Measurements from ENCODE around the gene PPP2R2B. TPM values are rescaled to one million over a fixed set of nuclear protein-coding genes. Genes with fewer than 3 reads are reported as not detected.

Gene PPP2R2B
- total and polyA plus RNA-seq, 3 donors from 2014 or later: 9.8 to 36.6 (median 32.0) TPM

DNA sequence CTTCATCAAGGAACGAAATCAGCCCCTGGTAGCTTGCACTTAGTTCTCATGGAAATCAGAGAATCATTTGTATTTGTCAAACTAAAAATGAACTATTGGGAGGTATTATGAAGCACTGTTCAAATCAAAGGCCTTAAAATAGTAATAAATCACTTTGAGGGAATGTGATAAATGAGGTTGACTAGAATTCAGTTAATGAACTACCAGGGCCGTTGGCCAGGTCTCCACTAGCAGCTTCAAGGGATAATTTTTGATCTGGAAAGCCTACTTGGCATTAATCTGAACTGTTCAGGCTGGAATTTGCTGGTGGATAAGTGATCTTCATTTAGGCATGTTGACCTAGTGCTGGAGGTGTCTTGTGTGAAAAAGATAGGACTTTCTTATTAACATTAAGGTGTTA is 286.2 kb downstream of the PPP2R2B start:
- H3K9me3 ChIP-seq: no peaks in the 10 kb centered on the region
- WGBS, 2 donors: 63 to 71% methylated on average over 2 of the region's 2 CpGs
- H3K27ac ChIP-seq: no peak overlapping the region
- TF ChIP-seq, protein P1, sequence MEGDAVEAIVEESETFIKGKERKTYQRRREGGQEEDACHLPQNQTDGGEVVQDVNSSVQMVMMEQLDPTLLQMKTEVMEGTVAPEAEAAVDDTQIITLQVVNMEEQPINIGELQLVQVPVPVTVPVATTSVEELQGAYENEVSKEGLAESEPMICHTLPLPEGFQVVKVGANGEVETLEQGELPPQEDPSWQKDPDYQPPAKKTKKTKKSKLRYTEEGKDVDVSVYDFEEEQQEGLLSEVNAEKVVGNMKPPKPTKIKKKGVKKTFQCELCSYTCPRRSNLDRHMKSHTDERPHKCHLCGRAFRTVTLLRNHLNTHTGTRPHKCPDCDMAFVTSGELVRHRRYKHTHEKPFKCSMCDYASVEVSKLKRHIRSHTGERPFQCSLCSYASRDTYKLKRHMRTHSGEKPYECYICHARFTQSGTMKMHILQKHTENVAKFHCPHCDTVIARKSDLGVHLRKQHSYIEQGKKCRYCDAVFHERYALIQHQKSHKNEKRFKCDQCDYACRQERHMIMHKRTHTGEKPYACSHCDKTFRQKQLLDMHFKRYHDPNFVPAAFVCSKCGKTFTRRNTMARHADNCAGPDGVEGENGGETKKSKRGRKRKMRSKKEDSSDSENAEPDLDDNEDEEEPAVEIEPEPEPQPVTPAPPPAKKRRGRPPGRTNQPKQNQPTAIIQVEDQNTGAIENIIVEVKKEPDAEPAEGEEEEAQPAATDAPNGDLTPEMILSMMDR (IDR thresholded peaks at IDR 0.05): no peak
- no peak for TF ChIP-seq POLR2A (IDR thresholded peaks at IDR 0.05)
- H3K4me1 ChIP-seq: no peaks in the 10 kb centered on the region
- no peak overlapping the region for H3K4me3 ChIP-seq
- DNase-seq: no peak
- H3K36me3 ChIP-seq (ENCODE audit: low read depth, missing control alignments): no peaks in the 10 kb centered on the region
- intact Hi-C loops (cut with DNase I; ENCODE audit: low total_unique reads): no loop called here
- H3K27me3 ChIP-seq: no peaks in the 10 kb centered on the region

DNA sequence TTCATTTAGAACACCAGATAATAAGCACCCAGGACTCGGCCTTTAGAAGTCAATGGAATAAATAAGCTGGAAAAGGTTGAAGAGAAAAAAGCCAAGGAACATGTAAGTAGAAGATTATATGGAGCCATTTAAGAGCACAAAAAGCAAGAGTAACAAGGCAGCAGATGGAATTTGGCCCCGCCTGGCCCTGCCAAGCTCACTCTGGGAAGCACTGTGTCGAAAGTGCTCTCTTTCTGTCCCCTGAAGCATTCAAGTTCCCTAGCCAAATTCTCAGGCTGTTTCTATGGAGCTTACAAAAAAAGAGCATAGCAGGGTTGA is 289.6 kb downstream of the PPP2R2B start:
- Histone ChIP-seq H3K4me3 (no peak overlapping the region), H3K27ac (no peak overlapping the region), H3K9me3 (no peaks in the 10 kb centered on the region), H3K36me3 (ENCODE audit: low read depth, missing control alignments) (no peaks in the 10 kb centered on the region), H3K27me3 (no peaks in the 10 kb centered on the region), H3K4me1 (no peaks in the 10 kb centered on the region)
- TF ChIP-seq POLR2A (IDR thresholded peaks at IDR 0.05): no peak
- TF ChIP-seq, protein P1 (IDR thresholded peaks at IDR 0.05): no peak
- DNase-seq: no peak
- WGBS, 2 donors: 85 to 86% methylated on average over 3 of the region's 3 CpGs
- intact Hi-C loops (cut with DNase I; ENCODE audit: low total_unique reads): no loop called here

GRCh38 chr5:146588331-146589027 is 290.1 kb downstream of the PPP2R2B start:
- intact Hi-C loops (cut with DNase I; ENCODE audit: low total_unique reads): no loop called here
- Histone ChIP-seq H3K4me1 (no peaks in the 10 kb centered on the region), H3K9me3 (no peaks in the 10 kb centered on the region), H3K27ac (no peak overlapping the region), H3K27me3 (no peaks in the 10 kb centered on the region), H3K36me3 (ENCODE audit: low read depth, missing control alignments) (no peaks in the 10 kb centered on the region), H3K4me3 (no peak overlapping the region)
- no peak for DNase-seq
- no peak for TF ChIP-seq POLR2A (IDR thresholded peaks at IDR 0.05)
- TF ChIP-seq, protein P1 (IDR thresholded peaks at IDR 0.05): no peak
- 75 to 76% methylated on average over 2 of the region's 2 CpGs for WGBS, 2 donors

DNA sequence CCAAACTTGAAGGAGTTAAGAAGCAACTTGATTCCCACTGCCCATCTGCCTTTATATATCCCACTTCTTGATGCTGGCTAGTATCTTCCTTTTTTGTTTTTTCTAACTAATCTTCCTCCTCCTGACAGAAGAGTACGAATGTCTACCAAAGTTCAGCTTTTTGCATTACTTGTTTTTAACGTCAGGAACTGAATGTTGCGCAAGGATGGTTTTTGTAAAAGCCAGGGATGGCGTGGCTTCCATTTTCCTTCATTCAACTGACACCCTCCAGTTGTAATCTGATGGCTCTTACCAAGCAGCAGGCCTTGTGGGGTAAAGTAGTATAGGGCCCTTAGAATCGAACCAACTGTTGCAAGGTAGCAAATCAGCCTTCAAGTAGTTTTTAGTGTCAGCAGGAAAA is 291.8 kb downstream of the PPP2R2B start:
- H3K27me3 ChIP-seq: no peaks in the 10 kb centered on the region
- H3K9me3 ChIP-seq: no peaks in the 10 kb centered on the region
- H3K36me3 ChIP-seq (ENCODE audit: low read depth, missing control alignments): no peaks in the 10 kb centered on the region
- H3K27ac ChIP-seq: no peak overlapping the region
- no peak overlapping the region for H3K4me3 ChIP-seq
- TF ChIP-seq POLR2A (IDR thresholded peaks at IDR 0.05): no peak
- TF ChIP-seq, protein P1 (IDR thresholded peaks at IDR 0.05): no peak
- WGBS, 2 donors: 75 to 82% methylated on average over 5 of the region's 5 CpGs
- DNase-seq: no peak
- H3K4me1 ChIP-seq: no peaks in the 10 kb centered on the region
- intact Hi-C loops (cut with DNase I; ENCODE audit: low total_unique reads): no loop called here

GRCh38 chr5:146584750-146585149 is 293.8 kb downstream of the PPP2R2B start:
- H3K4me1 ChIP-seq: no peaks in the 10 kb centered on the region
- H3K27me3 ChIP-seq: no peaks in the 10 kb centered on the region
- TF ChIP-seq, protein P1 (IDR thresholded peaks at IDR 0.05): no peak
- no peak for TF ChIP-seq POLR2A (IDR thresholded peaks at IDR 0.05)
- no peaks in the 10 kb centered on the region for H3K36me3 ChIP-seq (ENCODE audit: low read depth, missing control alignments)
- intact Hi-C loops (cut with DNase I; ENCODE audit: low total_unique reads): no loop called here
- H3K4me3 ChIP-seq: no peak overlapping the region
- no peak overlapping the region for H3K27ac ChIP-seq
- 86 to 87% methylated on average over 2 of the region's 2 CpGs for WGBS, 2 donors
- no peak for DNase-seq
- no peaks in the 10 kb centered on the region for H3K9me3 ChIP-seq

Measured in testis (tissue), 3 donors.